Mesenchymal stem cell (in vitro differentiated cells and primary cell): ENCODE measurements around the gene CSGALNACT2.

ENCODE experiments used
- DNase-seq: peaks from one replicate; pipeline ENCODE4 v3.0.0-alpha.2; 2013
- H2AFZ ChIP-seq: one replicate; pipeline ENCODE4 v1.6.1; 2013; ENCODE audit warnings: low read depth, mild to moderate bottlenecking, control low read depth, inconsistent platforms, low read length, moderate library complexity
- H2AK5ac ChIP-seq: 2 replicates; pipeline ENCODE4 v1.6.1; 2013; ENCODE audit warnings: low read length, moderate library complexity, mild to moderate bottlenecking, inconsistent platforms; ENCODE audit not compliant: severe bottlenecking
- H2BK120ac ChIP-seq: one replicate; pipeline ENCODE4 v1.6.1; 2013; ENCODE audit warnings: low read depth, mild to moderate bottlenecking, inconsistent platforms, low read length, moderate library complexity
- H2BK12ac ChIP-seq, 2 experiments: one replicate each; pipeline ENCODE4 v1.6.1; 2013; ENCODE audit warnings: inconsistent platforms in 2 of 2, low read length in 2 of 2, mild to moderate bottlenecking in 2 of 2, moderate library complexity in 2 of 2, control low read depth in 1 of 2
- H2BK15ac ChIP-seq: one replicate; pipeline ENCODE4 v1.6.1; 2013; ENCODE audit warnings: mild to moderate bottlenecking, low read depth, inconsistent platforms; ENCODE audit not compliant: poor library complexity, severe bottlenecking
- H2BK5ac ChIP-seq: 2 replicates; pipeline ENCODE4 v1.6.1; 2013; ENCODE audit warnings: low read depth, mild to moderate bottlenecking, low read length, control low read depth, inconsistent platforms; ENCODE audit not compliant: poor library complexity, severe bottlenecking
- H3K14ac ChIP-seq, 2 experiments: one replicate each; pipeline ENCODE4 v1.6.1; 2013; ENCODE audit warnings: inconsistent platforms in 2 of 2, low read length in 2 of 2, control low read depth in 1 of 2, mild to moderate bottlenecking in 1 of 2, moderate library complexity in 1 of 2
- H3K18ac ChIP-seq, 2 experiments: one replicate each; pipeline ENCODE4 v1.6.1; 2013; ENCODE audit warnings: inconsistent platforms in 2 of 2, low read length in 2 of 2, control low read depth in 1 of 2, low read depth in 1 of 2, mild to moderate bottlenecking in 1 of 2
- H3K23ac ChIP-seq, 2 experiments: one replicate each; pipeline ENCODE4 v1.6.1; 2013; ENCODE audit warnings: inconsistent platforms in 2 of 2, low read length in 2 of 2, mild to moderate bottlenecking in 2 of 2, moderate library complexity in 2 of 2, control low read depth in 1 of 2
- H3K27ac ChIP-seq: 2 replicates; pipeline ENCODE4 v1.5.1; 2013; ENCODE audit warnings: mild to moderate bottlenecking, moderate library complexity, low read length, control low read depth, inconsistent platforms; ENCODE audit not compliant: poor library complexity, severe bottlenecking
- H3K27me3 ChIP-seq, 2 experiments: 2 replicates each; pipeline versions ENCODE4 v1.6.1 to v1.7.0; 2013; ENCODE audit warnings: low read length in 2 of 2, mild to moderate bottlenecking in 2 of 2, moderate library complexity in 2 of 2, control low read depth in 1 of 2, inconsistent platforms in 1 of 2; ENCODE audit not compliant: control insufficient read depth in 1 of 2, insufficient read depth in 1 of 2
- H3K36me3 ChIP-seq, 2 experiments: 2 replicates each; pipeline versions ENCODE4 v1.6.1 to v1.7.0; 2013; ENCODE audit warnings: low read length in 2 of 2, control low read depth in 1 of 2, inconsistent platforms in 1 of 2, low read depth in 1 of 2, mild to moderate bottlenecking in 1 of 2; ENCODE audit not compliant: insufficient read depth in 2 of 2, control insufficient read depth in 1 of 2
- H3K4ac ChIP-seq, 2 experiments: one replicate each; pipeline ENCODE4 v1.6.1; 2013; ENCODE audit warnings: inconsistent platforms in 2 of 2, low read length in 2 of 2, mild to moderate bottlenecking in 2 of 2, moderate library complexity in 2 of 2, control low read depth in 1 of 2, low read depth in 1 of 2
- H3K4me1 ChIP-seq: 2 replicates; pipeline ENCODE4 v1.6.1; 2013; ENCODE audit warnings: low read depth, low read length, control low read depth; ENCODE audit not compliant: control insufficient read depth, insufficient read depth
- H3K4me2 ChIP-seq: 2 replicates; pipeline ENCODE4 v1.6.1; 2013; ENCODE audit warnings: low read length, mild to moderate bottlenecking, inconsistent platforms; ENCODE audit not compliant: poor library complexity, severe bottlenecking
- H3K4me3 ChIP-seq, 2 experiments: 2 replicates each; pipeline versions ENCODE4 v1.5.1 to v1.7.0; 2013; ENCODE audit warnings: low read length in 2 of 2, mild to moderate bottlenecking in 2 of 2, control low read depth in 1 of 2, low read depth in 1 of 2; ENCODE audit not compliant: insufficient read depth in 1 of 2
- H3K79me1 ChIP-seq: replicated peaks from 2 replicates; pipeline ENCODE4 v1.6.1; 2013; ENCODE audit warnings: mild to moderate bottlenecking, control low read depth, low read length, inconsistent platforms; ENCODE audit not compliant: poor library complexity, severe bottlenecking
- H3K9ac ChIP-seq: 2 replicates; pipeline ENCODE4 v1.7.0; 2013; ENCODE audit warnings: mild to moderate bottlenecking, low read length, moderate library complexity
- H3K9me3 ChIP-seq: 2 replicates; pipeline ENCODE4 v1.7.0; 2013; ENCODE audit warnings: mild to moderate bottlenecking, low read length; ENCODE audit not compliant: control insufficient read depth
- H4K8ac ChIP-seq: one replicate; pipeline ENCODE4 v1.6.1; 2013; ENCODE audit warnings: inconsistent platforms, mild to moderate bottlenecking, low read length, moderate library complexity
- H4K91ac ChIP-seq: one replicate; pipeline ENCODE4 v1.6.1; 2013; ENCODE audit warnings: mild to moderate bottlenecking, low read length, inconsistent platforms
- WGBS: methylation state at CpG from one replicate; pipeline ENCODE4 v1.1.7; 2013; ENCODE audit warnings: mixed read lengths; 5-methylcytosine and 5-hydroxymethylcytosine counted together

CSGALNACT2 gene

GRCh38 chr10:43214071-43214955 is 76.1 kb downstream of the CSGALNACT2 start:
- Histone ChIP-seq H3K27ac (no peak overlapping the region), H3K14ac (no peak overlapping the region), H3K79me1 (no peaks in the 10 kb centered on the region), H3K9me3 (no peaks in the 10 kb centered on the region), H2BK5ac (no peak overlapping the region), H3K36me3 (no peaks in the 10 kb centered on the region), H2BK120ac (no peak overlapping the region), H3K9ac (no peak overlapping the region), H3K4ac (no peak overlapping the region), H4K8ac (no peak overlapping the region), H3K4me3 (no peak overlapping the region), H3K23ac (no peak overlapping the region), H2BK15ac (no peak overlapping the region), H3K27me3 (peaks cover 27 to 86% of the 10 kb centered on the region in 2 experiments), H3K4me1 (peaks cover 32% of the 10 kb centered on the region), H2BK12ac (no peak overlapping the region), H4K91ac (no peak overlapping the region), H3K18ac (no peak overlapping the region), H3K4me2 (no peak overlapping the region), H2AK5ac (no peak overlapping the region), H2AFZ (no peak overlapping the region)
- WGBS = 80% methylated on average over 15 of the region's 15 CpGs
- peak; percentile 36 for DNase-seq

- Histone ChIP-seq H2BK12ac (no peak overlapping the region), H3K9ac (no peak overlapping the region), H2BK5ac (no peak overlapping the region), H2BK15ac (no peak overlapping the region), H3K9me3 (no peaks in the 10 kb centered on the region), H3K4me2 (no peak overlapping the region), H2AK5ac (no peak overlapping the region), H3K36me3 (no peaks in the 10 kb centered on the region), H2BK120ac (no peak overlapping the region), H3K4ac (no peak overlapping the region), H3K4me3 (peak overlapping the region in 1 of 2 experiments; percentile 18), H4K8ac (no peak overlapping the region), H3K18ac (no peak overlapping the region), H2AFZ (no peak overlapping the region), H3K27me3 (peaks cover 33 to 88% of the 10 kb centered on the region in 2 experiments), H3K23ac (no peak overlapping the region), H3K14ac (no peak overlapping the region), H3K4me1 (peaks cover 32% of the 10 kb centered on the region), H4K91ac (no peak overlapping the region), H3K27ac (no peak overlapping the region), H3K79me1 (no peaks in the 10 kb centered on the region)
- no peak for DNase-seq
- 75% methylated on average over 12 of the region's 12 CpGs for WGBS
These were observed 76.8 kb downstream of the CSGALNACT2 start for GRCh38 chr10:43214956-43215561.

DNA sequence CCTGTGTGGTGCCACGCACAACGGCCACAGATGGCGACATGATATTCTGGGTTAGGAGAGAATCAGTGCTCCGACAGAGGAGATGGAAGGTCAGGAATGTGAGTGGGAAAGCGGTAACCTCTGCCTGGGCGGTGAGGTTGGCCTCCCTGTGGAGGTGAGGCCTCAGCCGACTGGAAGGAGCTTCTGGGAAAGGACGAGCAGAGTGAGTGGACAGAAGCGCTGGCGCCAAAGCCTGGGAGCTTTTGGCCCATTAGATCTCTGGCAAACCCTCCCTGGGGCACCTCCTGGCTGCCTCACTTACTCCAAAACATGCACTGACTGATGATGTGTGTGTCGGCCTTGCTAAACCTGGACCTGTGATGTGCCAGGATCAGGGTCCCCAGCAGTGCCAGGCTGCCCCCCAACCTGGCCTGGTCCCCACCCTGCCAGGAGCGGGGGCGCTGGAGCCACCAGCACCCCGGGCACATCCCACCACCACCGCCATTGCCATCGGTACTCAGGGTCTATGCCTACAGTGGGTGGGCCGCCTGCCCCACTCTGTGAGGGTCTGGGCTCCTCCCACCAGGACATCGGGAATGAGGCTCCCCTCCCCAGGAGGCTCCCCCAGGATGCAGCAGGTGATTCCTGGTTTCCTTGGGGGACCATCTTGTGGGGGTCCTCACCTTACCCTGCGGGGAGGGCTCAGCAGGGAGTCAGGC is 77.7 kb downstream of the CSGALNACT2 start:
- Histone ChIP-seq H3K23ac (no peak overlapping the region), H3K36me3 (no peaks in the 10 kb centered on the region), H3K9me3 (no peaks in the 10 kb centered on the region), H2AK5ac (no peak overlapping the region), H3K4me3 (no peak overlapping the region), H3K27me3 (peaks cover 33 to 88% of the 10 kb centered on the region in 2 experiments), H2BK5ac (no peak overlapping the region), H3K18ac (no peak overlapping the region), H4K91ac (no peak overlapping the region), H4K8ac (no peak overlapping the region), H3K79me1 (no peaks in the 10 kb centered on the region), H3K27ac (no peak overlapping the region), H2BK15ac (no peak overlapping the region), H3K9ac (no peak overlapping the region), H2AFZ (no peak overlapping the region), H3K14ac (no peak overlapping the region), H2BK12ac (no peak overlapping the region), H3K4me1 (peaks cover 30% of the 10 kb centered on the region), H3K4ac (no peak overlapping the region), H3K4me2 (no peak overlapping the region), H2BK120ac (no peak overlapping the region)
- 80% methylated on average over 19 of the region's 19 CpGs for WGBS
- no peak for DNase-seq
